C4-2B (cell line): ENCODE measurements around the gene TMEM260.

ENCODE experiments used
- ZFX ChIP-seq: fragments of 450-650 bp; IDR thresholded peaks from 2 replicates; pipeline ENCODE4 v1.6.1; 2017
- TF ChIP-seq, protein P1 (sequence below): fragments of 450-650 bp; conservative IDR thresholded peaks from 2 replicates; pipeline ENCODE4 v1.5.1; 2017; ENCODE audit warnings: mild to moderate bottlenecking

DNA sequence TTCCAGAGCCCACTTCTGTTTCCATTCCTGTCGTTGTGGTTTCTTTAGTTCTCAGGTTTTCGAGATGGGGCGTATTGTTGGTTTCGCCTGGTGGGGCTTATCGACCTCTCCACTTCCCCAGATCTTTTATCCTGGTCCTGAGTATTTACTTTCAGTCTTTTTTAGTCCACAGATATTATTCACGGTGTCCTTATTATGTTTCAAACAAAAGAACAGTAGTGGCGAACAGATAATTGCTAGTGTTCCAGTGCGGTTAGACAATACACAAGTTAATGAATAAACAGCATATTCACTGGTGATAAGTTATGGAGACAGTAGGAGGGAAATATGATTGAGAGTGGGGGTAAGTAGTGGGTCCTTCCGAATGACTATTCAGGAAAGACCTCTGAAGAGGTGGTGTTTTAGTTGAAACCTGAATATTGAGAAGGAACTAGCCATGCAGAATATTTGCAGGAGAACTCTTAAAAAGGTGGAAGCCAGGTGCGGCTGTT is 668 bp downstream of the TMEM260 start:
- TF ChIP-seq, protein P1, sequence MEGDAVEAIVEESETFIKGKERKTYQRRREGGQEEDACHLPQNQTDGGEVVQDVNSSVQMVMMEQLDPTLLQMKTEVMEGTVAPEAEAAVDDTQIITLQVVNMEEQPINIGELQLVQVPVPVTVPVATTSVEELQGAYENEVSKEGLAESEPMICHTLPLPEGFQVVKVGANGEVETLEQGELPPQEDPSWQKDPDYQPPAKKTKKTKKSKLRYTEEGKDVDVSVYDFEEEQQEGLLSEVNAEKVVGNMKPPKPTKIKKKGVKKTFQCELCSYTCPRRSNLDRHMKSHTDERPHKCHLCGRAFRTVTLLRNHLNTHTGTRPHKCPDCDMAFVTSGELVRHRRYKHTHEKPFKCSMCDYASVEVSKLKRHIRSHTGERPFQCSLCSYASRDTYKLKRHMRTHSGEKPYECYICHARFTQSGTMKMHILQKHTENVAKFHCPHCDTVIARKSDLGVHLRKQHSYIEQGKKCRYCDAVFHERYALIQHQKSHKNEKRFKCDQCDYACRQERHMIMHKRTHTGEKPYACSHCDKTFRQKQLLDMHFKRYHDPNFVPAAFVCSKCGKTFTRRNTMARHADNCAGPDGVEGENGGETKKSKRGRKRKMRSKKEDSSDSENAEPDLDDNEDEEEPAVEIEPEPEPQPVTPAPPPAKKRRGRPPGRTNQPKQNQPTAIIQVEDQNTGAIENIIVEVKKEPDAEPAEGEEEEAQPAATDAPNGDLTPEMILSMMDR = no peak
- TF ChIP-seq ZFX = no peak
